Psoas muscle (tissue), 8 donors: ENCODE results near the gene AOC2. TPM values are rescaled to one million over a fixed set of nuclear protein-coding genes. Genes with fewer than 3 reads are reported as not detected.
"Not testable (repeated sequence)": the region's sequence is repeated elsewhere in the genome, so short reads cannot be mapped to it uniquely, and the experiment has no call there.

Experiments
- ATAC-seq, 4 donors: fragments of 200-7000 bp; cut with Tn5 transposase; one replicate each; pipeline ENCODE4 v1.9.1; 2020; ENCODE audit warnings: moderate library complexity in 3 of 4, mild to moderate bottlenecking in 2 of 4
- DNase-seq, 2 donors: peaks; one replicate each; pipeline ENCODE4 v3.0.0-alpha.2; 2020
- H3K27ac ChIP-seq: fragments of 200-600 bp; one replicate; pipeline ENCODE4 v1.8.0; 2022
- H3K27me3 ChIP-seq, 3 donors: fragments of 200-600 bp in 1 of 3; one replicate each; pipeline versions ENCODE4 v1.6.1 to v1.8.0; 2013 to 2022; ENCODE audit warnings: low read length in 2 of 3, mild to moderate bottlenecking in 2 of 3, moderate library complexity in 1 of 3; ENCODE audit not compliant: insufficient read depth in 3 of 3
- H3K36me3 ChIP-seq, 2 donors: fragments of 200-600 bp in 1 of 2; one replicate each; pipeline versions ENCODE4 v1.6.1 to v1.8.0; 2013 to 2022; ENCODE audit warnings: low read depth in 1 of 2, mild to moderate bottlenecking in 1 of 2, moderate library complexity in 1 of 2; ENCODE audit not compliant: insufficient read depth in 1 of 2
- H3K4me1 ChIP-seq: fragments of 200-600 bp; one replicate; pipeline ENCODE4 v1.8.0; 2022
- H3K4me3 ChIP-seq: fragments of 200-600 bp; one replicate; pipeline ENCODE4 v1.8.0; 2022; ENCODE audit warnings: mild to moderate bottlenecking
- H3K9me3 ChIP-seq: fragments of 200-600 bp; one replicate; pipeline ENCODE4 v1.8.0; 2022
- WGBS, 3 donors: extraction: QIAGEN DNeasy Blood & Tissue Kit; methylation state at CpG; one replicate each; pipeline versions ENCODE4 v1.1.6 to v1.1.7; 2013; 5-methylcytosine and 5-hydroxymethylcytosine counted together
- intact Hi-C, 2 donors: fragments of 100-400 bp; cut with DNase I; formaldehyde crosslinking; loops; one replicate each; pipeline versions ENCODE4 v1.11.0 to v1.14.2; 2022
- polyA plus RNA-seq, 3 donors: library from polyadenylated mRNA; stranded (reverse); fragments of 200-250 nt; gene quantifications; one replicate each; pipeline ENCODE4 v1.2.3, GENCODE V29; 2013
- total RNA-seq, 4 donors: library from RNA; stranded (reverse); fragmentation: NEBNext Ultra II Directional in 2 of 4; extraction: Animal tissue kit (Norgen Biotek cat#: 25700) in 2 of 4; gene quantifications; one replicate each; pipeline versions ENCODE4 v1.2.1 to v1.2.4, GENCODE V29; 2021 to 2023
- TF ChIP-seq, protein P1 (sequence below): fragments of 200-600 bp; IDR thresholded peaks from one replicate; pipeline ENCODE4 v1.8.0; 2022; ENCODE audit warnings: antibody characterized with exemption
- donor health status: healthy with polysubstance abuse.
- donor health status: DM: no; HTN: no; CAD: no; lungs with moderate emphysema.
- donor health status: Bipolar disorder and iron deficiency.
- donor health status: healthy.
- donor health status: DM: yes; HTN: yes; CAD: no.
- donor health status: DM: no; HTN: no; CAD: no.
- donor health status: DM: no; HTN: no; CAD: no.
- donor health status: DM: yes; HTN: yes; CAD: no.

The AOC2 gene
- total and polyA plus RNA-seq, 7 donors: 0.08 to 1.6 (median 0.60) TPM

DNA sequence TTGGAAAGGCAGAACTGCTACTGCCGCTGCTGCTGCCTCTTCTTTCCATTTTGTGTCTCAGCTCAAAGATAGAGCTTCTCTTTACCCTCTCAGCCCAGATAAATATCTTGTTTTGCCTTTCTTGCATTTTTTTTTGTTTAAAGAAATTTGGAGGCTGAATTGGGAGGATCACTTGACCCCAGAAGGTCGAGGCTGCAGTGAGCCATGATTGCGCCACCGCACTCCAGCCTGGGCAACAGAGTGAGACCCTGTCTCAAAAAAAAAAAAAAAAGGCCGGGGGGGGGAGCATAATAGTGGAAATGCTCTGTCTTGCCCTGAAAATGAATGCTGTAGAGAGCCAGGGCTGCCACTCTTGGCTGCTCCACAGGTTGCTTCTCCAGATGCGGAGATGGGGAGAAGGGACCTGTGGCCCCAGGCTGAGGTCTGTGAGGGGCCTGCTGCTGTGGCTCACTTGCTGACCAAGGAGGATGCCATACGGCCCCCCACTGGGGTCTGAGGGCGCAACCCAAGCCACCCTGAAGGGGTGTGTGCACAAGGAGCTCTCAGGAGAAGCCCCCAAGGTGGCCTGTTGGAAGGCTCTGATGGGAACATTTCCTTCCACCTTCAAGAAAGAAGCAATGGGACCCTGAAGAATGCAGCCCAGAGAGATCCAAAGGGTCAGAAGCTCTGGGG, 34.7 kb downstream of the AOC2 start:
- ATAC-seq: no peak
- intact Hi-C loops: no loop called here
- WGBS, 3 donors: 81 to 85% (median 82%) methylated on average over 6 to 8 of the region's 8 CpGs

DNA sequence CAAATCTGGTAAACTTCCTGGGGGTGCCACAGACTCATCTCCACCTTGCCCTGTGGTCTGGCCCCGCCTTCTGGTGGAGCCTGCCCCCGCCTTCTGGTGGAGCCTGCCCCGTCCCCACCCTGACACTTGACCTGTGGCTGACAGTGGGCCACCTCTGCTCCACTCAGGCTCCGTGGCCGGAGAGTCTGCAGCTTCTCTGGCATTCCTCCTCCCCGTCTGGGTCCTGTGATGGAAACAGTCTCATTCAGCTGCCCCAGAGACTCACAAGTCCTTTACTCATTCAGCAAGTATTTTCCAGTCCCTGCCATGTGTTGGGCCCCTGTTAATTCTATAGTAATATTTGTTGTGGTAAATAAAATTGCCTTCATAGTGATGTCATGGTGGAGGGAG, 35.2 kb downstream of the AOC2 start:
- no peaks in the 10 kb centered on the region for H3K4me1 ChIP-seq
- peaks cover 0 to 2% (median 0%) of the 10 kb centered on the region in 3 donors for H3K27me3 ChIP-seq
- DNase-seq (no peak), ATAC-seq (no peak)
- no peaks in the 10 kb centered on the region for H3K9me3 ChIP-seq
- no peaks in the 10 kb centered on the region for H3K36me3 ChIP-seq
- no peak overlapping the region for H3K4me3 ChIP-seq
- TF ChIP-seq, protein P1, sequence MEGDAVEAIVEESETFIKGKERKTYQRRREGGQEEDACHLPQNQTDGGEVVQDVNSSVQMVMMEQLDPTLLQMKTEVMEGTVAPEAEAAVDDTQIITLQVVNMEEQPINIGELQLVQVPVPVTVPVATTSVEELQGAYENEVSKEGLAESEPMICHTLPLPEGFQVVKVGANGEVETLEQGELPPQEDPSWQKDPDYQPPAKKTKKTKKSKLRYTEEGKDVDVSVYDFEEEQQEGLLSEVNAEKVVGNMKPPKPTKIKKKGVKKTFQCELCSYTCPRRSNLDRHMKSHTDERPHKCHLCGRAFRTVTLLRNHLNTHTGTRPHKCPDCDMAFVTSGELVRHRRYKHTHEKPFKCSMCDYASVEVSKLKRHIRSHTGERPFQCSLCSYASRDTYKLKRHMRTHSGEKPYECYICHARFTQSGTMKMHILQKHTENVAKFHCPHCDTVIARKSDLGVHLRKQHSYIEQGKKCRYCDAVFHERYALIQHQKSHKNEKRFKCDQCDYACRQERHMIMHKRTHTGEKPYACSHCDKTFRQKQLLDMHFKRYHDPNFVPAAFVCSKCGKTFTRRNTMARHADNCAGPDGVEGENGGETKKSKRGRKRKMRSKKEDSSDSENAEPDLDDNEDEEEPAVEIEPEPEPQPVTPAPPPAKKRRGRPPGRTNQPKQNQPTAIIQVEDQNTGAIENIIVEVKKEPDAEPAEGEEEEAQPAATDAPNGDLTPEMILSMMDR: no peak
- WGBS, 3 donors: 51 to 65% (median 55%) methylated on average over 6 of the region's 6 CpGs
- intact Hi-C loops: no loop called here
- H3K27ac ChIP-seq: no peak overlapping the region

More for the DNA sequence above, 34.7 kb downstream of the AOC2 start:
- Histone ChIP-seq H3K4me3 (no peak overlapping the region), H3K9me3 (no peaks in the 10 kb centered on the region), H3K4me1 (no peaks in the 10 kb centered on the region), H3K27ac (no peak overlapping the region), H3K36me3 (no peaks in the 10 kb centered on the region), H3K27me3 (peaks cover 0 to 2% (median 0%) of the 10 kb centered on the region in 3 donors)
- TF ChIP-seq, protein P1: no peak
- no peak for DNase-seq

DNA sequence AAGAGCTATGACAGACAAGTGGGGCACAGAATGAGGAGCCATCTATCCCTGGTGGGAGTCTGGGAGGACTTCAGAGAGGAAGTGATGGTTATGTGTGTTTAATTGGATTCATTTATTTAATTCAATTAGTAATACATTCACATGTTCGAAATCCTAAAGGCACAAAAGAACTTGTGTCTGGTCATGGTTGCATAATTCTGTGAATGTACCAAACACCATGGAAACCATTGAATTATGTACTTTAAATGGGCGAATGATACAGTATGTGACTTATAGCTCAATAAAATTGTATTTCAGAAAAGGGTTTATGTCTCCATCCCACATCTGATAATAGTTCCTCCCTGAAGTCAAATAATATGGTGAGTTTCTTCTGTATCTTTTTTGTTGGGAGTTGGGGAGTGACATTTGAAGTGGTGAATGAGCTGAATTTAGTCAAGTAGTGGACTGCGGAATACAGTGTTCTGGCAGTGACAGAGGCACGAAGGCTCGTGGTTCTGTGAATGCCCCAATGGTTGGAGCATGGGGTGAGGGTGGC, 36.5 kb downstream of the AOC2 start:
- TF ChIP-seq, protein P1: no peak
- no peaks in the 10 kb centered on the region for H3K9me3 ChIP-seq
- H3K27me3 ChIP-seq: peaks cover 0 to 2% (median 0%) of the 10 kb centered on the region in 3 donors
- H3K4me3 ChIP-seq: no peak overlapping the region
- ATAC-seq (no peak), DNase-seq (no peak)
- WGBS, 3 donors: 73 to 77% (median 74%) methylated on average over 5 of the region's 5 CpGs
- no peaks in the 10 kb centered on the region for H3K36me3 ChIP-seq
- intact Hi-C loops: no loop called here
- H3K4me1 ChIP-seq: no peaks in the 10 kb centered on the region
- H3K27ac ChIP-seq: no peak overlapping the region

DNA sequence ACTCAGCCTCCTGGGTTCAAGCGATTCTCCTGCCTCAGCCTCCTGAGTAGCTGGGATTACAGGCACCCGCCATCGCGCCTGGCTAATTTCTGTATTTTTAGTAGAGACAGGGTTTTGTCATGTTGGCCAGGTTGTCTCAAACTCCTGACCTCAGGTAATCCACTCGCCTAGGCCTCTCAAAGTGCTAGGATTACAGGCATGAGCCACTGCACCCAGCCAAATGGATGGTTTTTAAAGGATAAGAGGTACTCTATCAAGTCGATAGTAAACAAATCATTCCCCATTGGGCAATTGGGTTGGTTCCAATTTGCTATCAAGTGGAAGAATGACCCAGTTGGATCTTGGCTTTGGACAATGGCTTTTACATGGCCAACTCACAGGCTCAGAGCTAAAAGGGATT, 37.3 kb downstream of the AOC2 start:
- ATAC-seq, H3K27ac ChIP-seq, H3K4me1 ChIP-seq, H3K27me3 ChIP-seq, H3K9me3 ChIP-seq, H3K4me3 ChIP-seq, H3K36me3 ChIP-seq, intact Hi-C loops, DNase-seq: not testable (repeated sequence)
- WGBS, 3 donors: 92 to 94% (median 92%) methylated on average over 6 of the region's 6 CpGs

DNA sequence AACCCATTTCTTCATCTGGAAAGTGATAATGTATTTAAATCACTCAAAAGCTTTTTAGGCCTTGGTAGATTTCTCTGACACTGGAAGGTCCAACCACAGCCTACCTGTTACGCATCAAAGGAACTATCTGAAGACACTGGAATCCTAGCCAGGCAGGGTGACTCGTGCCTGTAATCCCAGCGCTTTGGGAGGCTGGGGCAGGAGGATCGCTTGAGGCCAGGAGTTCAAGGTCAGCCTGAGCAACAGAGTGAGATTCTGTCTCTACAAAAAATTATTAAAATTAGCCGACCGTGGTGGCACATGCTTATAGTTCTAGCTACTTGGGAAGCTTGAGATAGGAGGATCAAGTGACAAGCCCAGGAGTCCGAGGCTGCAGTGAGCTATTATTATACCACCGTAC, 37.8 kb downstream of the AOC2 start:
- intact Hi-C loops: no loop called here

More for the DNA sequence above, 37.8 kb downstream of the AOC2 start:
- WGBS, 3 donors: 75 to 89% (median 85%) methylated on average over 8 of the region's 8 CpGs
- TF ChIP-seq, protein P1: no peak
- Histone ChIP-seq H3K9me3 (no peaks in the 10 kb centered on the region), H3K4me1 (no peaks in the 10 kb centered on the region), H3K27ac (no peak overlapping the region), H3K36me3 (no peaks in the 10 kb centered on the region), H3K4me3 (no peak overlapping the region), H3K27me3 (peaks cover 0 to 2% (median 0%) of the 10 kb centered on the region in 3 donors)
- no peak for ATAC-seq
- DNase-seq: no peak
